GM19452 (cell line): ENCODE data around the gene COL28A1.
"Not testable (repeated sequence)": the region's sequence is repeated elsewhere in the genome, so short reads cannot be mapped to it uniquely, and the experiment has no call there.

ENCODE experiments used
- ATAC-seq: cut with Tn5 transposase; IDR thresholded peaks from one replicate; pipeline ENCODE4 v1.9.1; 2021; ENCODE audit not compliant: unreplicated experiment

The COL28A1 gene

DNA sequence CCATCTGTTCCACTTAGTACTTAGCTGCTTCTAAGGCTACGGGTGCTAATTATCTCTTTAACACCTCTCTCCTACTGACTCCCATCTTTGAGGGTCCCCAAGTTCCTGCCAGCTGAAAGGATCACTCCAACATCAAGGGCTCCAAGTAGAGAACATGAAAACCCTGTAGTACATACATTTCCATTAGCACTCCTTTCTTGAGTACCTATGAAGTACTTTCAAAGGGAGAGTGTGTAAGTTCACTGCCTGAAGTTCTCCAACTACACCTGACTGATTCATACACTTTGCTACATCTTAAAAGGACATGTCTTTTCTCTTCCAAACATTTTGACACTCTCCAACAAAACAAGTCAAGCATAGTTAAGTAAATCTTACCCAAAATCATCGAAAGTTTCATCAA, 113.8 kb downstream of the COL28A1 start:
- ATAC-seq: no peak

GRCh38 chr7:7418997-7419396, 116.7 kb downstream of the COL28A1 start:
- ATAC-seq: no peak

DNA sequence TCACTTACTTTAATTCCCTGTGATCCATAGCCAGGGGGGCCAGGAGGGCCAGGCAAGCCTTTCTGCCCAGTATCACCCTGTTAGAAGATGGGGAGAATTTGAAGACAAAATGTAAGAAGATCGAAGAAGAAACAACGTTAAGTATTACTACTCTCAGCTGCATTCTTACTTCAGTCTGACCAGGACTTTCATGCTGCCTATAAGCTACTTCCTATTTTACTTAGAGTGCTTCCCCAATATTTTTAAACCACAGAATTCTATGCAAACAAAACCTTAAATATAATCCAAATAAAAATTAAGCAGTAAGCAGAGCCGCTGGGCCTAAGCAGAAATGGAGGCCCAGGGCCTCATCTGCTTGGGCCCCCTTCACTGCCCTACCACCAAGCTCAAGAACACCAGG, 117.8 kb downstream of the COL28A1 start:
- no peak for ATAC-seq

GRCh38 chr7:7417414-7417813, 118.3 kb downstream of the COL28A1 start:
- ATAC-seq: no peak

GRCh38 chr7:7416031-7416858, 119.4 kb downstream of the COL28A1 start:
- peak; percentile 80 for ATAC-seq

GRCh38 chr7:7414791-7415603, 120.7 kb downstream of the COL28A1 start:
- ATAC-seq: no peak

- ATAC-seq: no peak
Observed at GRCh38 chr7:7408001-7408770, 127.5 kb downstream of the COL28A1 start.

GRCh38 chr7:7405461-7405860, 130.2 kb downstream of the COL28A1 start:
- ATAC-seq: no peak

GRCh38 chr7:7399707-7400106, 136.0 kb downstream of the COL28A1 start:
- ATAC-seq: no peak

GRCh38 chr7:7395785-7396184, 139.9 kb downstream of the COL28A1 start:
- ATAC-seq: no peak

DNA sequence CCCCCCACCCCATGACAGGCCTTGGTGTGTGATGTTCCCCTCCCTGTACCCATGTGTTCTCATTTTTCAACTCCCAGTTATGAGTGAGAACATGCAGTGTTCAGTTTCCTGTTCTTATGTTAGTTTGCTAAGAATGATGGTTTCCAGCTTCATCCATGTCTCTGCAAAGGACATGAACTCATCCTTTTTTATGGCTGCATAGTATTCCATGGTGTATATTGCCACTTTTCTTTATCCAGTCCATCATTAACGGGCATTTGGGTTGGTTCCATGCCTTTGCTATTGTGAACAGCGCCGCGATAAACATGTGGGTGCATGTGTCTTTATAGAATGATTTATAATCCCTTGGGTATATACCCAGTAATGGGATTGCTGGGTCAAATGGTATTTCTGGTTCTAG, 147.5 kb downstream of the COL28A1 start:
- ATAC-seq: not testable (repeated sequence)

GRCh38 chr7:7385421-7385820, 150.3 kb downstream of the COL28A1 start:
- no peak for ATAC-seq

DNA sequence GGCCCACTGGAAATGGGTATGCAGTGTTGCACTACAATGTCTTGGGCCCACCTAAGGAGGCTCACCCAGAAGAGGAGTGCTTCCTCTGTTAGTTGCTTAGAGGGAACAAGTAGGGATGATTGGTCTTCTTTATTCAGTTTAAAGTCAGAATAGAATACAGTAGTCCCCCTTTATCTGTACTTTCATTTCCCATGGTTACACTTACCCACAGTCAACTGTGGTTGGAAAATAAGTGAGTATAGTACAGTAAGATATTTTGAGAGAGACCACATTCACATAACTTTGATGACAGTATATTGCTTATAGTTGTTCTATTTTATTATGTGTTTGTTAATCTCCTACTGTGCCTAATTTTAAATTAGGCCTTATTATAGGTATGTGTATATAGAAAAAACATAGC, 151.4 kb downstream of the COL28A1 start:
- no peak for ATAC-seq

- no peak for ATAC-seq
Observed at GRCh38 chr7:7375538-7375937, 160.1 kb downstream of the COL28A1 start.

- no peak for ATAC-seq
Observed at GRCh38 chr7:7370076-7370475, 165.6 kb downstream of the COL28A1 start.

GRCh38 chr7:7369134-7369533, 166.5 kb downstream of the COL28A1 start:
- no peak for ATAC-seq

- no peak for ATAC-seq
Observed at GRCh38 chr7:7354674-7355073, 181.0 kb downstream of the COL28A1 start.

DNA sequence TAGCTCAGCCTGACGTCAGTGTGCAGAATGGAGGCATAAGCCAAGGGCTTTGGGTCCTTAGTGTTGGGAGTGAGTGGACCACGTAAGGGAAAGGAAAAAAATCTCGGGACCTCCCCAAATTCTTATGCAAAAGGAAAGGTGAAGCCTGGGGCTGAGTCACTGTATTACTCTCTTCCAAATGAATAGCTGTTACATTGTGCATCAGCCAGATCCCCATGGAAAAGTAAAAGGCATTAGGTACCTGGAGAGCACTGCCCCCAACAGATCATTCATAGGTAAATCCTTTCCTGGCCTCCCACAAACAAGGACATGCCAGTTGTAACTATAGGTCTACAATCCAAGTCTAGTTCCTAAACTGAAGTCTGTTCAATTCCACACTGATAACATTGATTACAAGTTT, 182.8 kb downstream of the COL28A1 start:
- ATAC-seq: no peak

- ATAC-seq: no peak
Observed at GRCh38 chr7:7351832-7352231, 183.8 kb downstream of the COL28A1 start.

GRCh38 chr7:7351156-7351555, 184.5 kb downstream of the COL28A1 start:
- ATAC-seq: no peak

GRCh38 chr7:7349156-7349555, 186.5 kb downstream of the COL28A1 start:
- ATAC-seq: no peak
